ENCODE results near the gene C5orf46.
"Not testable (repeated sequence)": the region's sequence is repeated elsewhere in the genome, so short reads cannot be mapped to it uniquely, and the experiment has no call there.

The C5orf46 gene

GRCh38 chr5:147906326-147907095 lies at the start of gene C5orf46:
Gene C5orf46, minus strand, starts transcription at chr5:147906538. Its CDS starts 37 bp downstream, at chr5:147906501.
- TF ChIP-seq CTCF (conservative IDR thresholded peaks at IDR 0.05; ENCODE audit: low read length): no peak
- no peak within 1 kb of the TSS for H3K4me3 ChIP-seq (ENCODE audit: low read length)
- peak; percentile 42 for DNase-seq (ENCODE audit: low read depth)

GRCh38 chr5:147954971-147955370 lies 48.6 kb upstream of the C5orf46 start:
- no peak overlapping the region for H3K4me3 ChIP-seq (ENCODE audit: low read length)
- TF ChIP-seq CTCF (conservative IDR thresholded peaks at IDR 0.05; ENCODE audit: low read length): no peak
- DNase-seq (ENCODE audit: low read depth): no peak

GRCh38 chr5:147949711-147950573 lies 43.6 kb upstream of the C5orf46 start:
- peak; percentile 70 for TF ChIP-seq CTCF (conservative IDR thresholded peaks at IDR 0.05; ENCODE audit: low read length)
- no peak overlapping the region for H3K4me3 ChIP-seq (ENCODE audit: low read length)
- peak; percentile 30 for DNase-seq (ENCODE audit: low read depth)

- not testable (repeated sequence) for DNase-seq (ENCODE audit: low read depth); H3K4me3 ChIP-seq (ENCODE audit: low read length)
Observed at GRCh38 chr5:147946658-147947274, 40.4 kb upstream of the C5orf46 start.

GRCh38 chr5:147939431-147940114 lies 33.2 kb upstream of the C5orf46 start:
- TF ChIP-seq CTCF (conservative IDR thresholded peaks at IDR 0.05; ENCODE audit: low read length): no peak
- H3K4me3 ChIP-seq (ENCODE audit: low read length): no peak overlapping the region
- no peak for DNase-seq (ENCODE audit: low read depth)

- TF ChIP-seq CTCF (conservative IDR thresholded peaks at IDR 0.05; ENCODE audit: low read length): peak; percentile 34
- peak; percentile 26 for DNase-seq (ENCODE audit: low read depth)
Observed at GRCh38 chr5:147935032-147935431, 28.7 kb upstream of the C5orf46 start.

GRCh38 chr5:147930769-147931168 lies 24.4 kb upstream of the C5orf46 start:
- H3K4me3 ChIP-seq (ENCODE audit: low read length): no peak overlapping the region
- no peak for DNase-seq (ENCODE audit: low read depth)
- no peak for TF ChIP-seq CTCF (conservative IDR thresholded peaks at IDR 0.05; ENCODE audit: low read length)

More at GRCh38 chr5:147935032-147935431, 28.7 kb upstream of the C5orf46 start:
- no peak overlapping the region for H3K4me3 ChIP-seq (ENCODE audit: low read length)
